Thoracic aorta (tissue), 2 donors: ENCODE measurements around the gene DERL3. TPM values are rescaled to one million over a fixed set of nuclear protein-coding genes. Genes with fewer than 3 reads are reported as not detected.

Source experiments
- ATAC-seq: fragments of 150-250 bp; one replicate; pipeline ENCODE4 v1.8.0; 2017; ENCODE audit warnings: low read depth; ENCODE audit not compliant: insufficient number of reproducible peaks, low FRiP score
- DNase-seq: peaks from one replicate; pipeline ENCODE4 v3.0.0-alpha.2; 2020; ENCODE audit warnings: low spot score
- H3K27ac ChIP-seq, 2 donors: fragments of 200-600 bp; sonication (generic); 1 replicate in 1 of 2; 2 replicates in 1 of 2; pipeline ENCODE4 v1.5.1; 2016; ENCODE audit warnings: mild to moderate bottlenecking in 2 of 2, moderate library complexity in 2 of 2
- H3K27me3 ChIP-seq: fragments of 200-600 bp; sonication (generic); replicated peaks from 2 replicates; pipeline ENCODE4 v1.6.0; 2016; ENCODE audit warnings: mild to moderate bottlenecking; ENCODE audit not compliant: insufficient read depth
- H3K36me3 ChIP-seq: fragments of 200-600 bp; sonication (generic); one replicate; pipeline ENCODE4 v1.5.1; 2016
- H3K4me1 ChIP-seq, 2 donors: fragments of 200-600 bp; sonication (generic); 1 replicate in 1 of 2; 2 replicates in 1 of 2; pipeline versions ENCODE4 v1.5.1 to v1.6.0; 2016; ENCODE audit warnings: low read depth in 2 of 2, mild to moderate bottlenecking in 1 of 2; ENCODE audit not compliant: control insufficient read depth in 1 of 2
- H3K4me3 ChIP-seq: fragments of 200-600 bp; sonication (generic); 2 replicates; pipeline ENCODE4 v1.5.1; 2016; ENCODE audit warnings: mild to moderate bottlenecking
- H3K9me3 ChIP-seq: fragments of 200-600 bp; sonication (generic); 2 replicates; pipeline ENCODE4 v1.5.1; 2016
- CTCF ChIP-seq: fragments of 200-600 bp; sonication (generic); IDR thresholded peaks from one replicate; pipeline ENCODE4 v1.5.1; 2019; ENCODE audit warnings: antibody characterized with exemption
- total RNA-seq, 2 donors: library from RNA; depleted of rRNA; stranded (reverse); fragments of >200 nt; gene quantifications; one replicate each; pipeline versions ENCODE4 v1.1.0 to v1.2.3, GENCODE V29; 2016

Gene DERL3
- total RNA-seq, 2 donors from 2014 or later = 2.5 to 3.0 TPM

DNA sequence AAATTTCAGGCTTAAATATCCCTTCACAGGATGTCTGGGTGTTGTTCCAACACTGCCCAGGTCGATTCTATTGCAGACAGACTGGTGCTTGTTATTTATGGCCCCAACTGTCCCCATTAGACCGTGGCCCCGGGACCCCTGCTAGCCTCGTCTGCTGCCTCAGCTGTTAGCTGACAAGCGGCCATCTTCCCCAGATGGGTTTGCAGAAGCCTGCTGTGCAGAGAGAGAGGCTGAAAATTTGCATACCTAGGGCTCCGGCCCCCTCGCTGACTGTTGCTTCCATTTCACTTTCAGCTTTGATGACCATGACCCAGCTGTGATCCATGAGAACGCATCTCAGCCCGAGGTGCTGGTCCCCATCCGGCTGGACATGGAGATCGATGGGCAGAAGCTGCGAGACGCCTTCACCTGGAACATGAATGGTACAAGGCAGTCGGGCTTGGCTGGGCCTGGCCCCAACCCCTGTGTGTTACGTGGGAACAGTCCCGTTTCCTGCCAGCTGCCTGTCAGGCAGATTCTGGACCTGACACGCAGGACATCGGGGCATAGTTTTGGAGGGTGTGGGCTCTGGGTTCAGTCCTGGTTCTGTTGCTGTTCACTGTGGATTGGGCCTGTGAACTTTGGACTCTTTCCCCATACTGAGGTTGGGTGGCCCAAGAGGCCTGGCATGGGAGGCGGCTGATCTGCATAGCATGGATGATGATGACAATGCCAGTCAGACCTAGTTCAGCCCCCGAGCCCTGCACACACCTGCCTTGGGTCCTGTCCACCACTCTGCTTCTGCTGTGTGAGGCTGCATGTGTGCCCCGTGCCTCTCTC, 35.6 kb downstream of the DERL3 start:
- Histone ChIP-seq H3K4me1 (no peaks in the 10 kb centered on the region), H3K27me3 (no peaks in the 10 kb centered on the region), H3K9me3 (no peaks in the 10 kb centered on the region), H3K4me3 (no peak overlapping the region), H3K36me3 (peaks cover 42% of the 10 kb centered on the region), H3K27ac (no peak overlapping the region)
- DNase-seq (no peak), ATAC-seq (no peak)
- TF ChIP-seq CTCF = no peak

DNA sequence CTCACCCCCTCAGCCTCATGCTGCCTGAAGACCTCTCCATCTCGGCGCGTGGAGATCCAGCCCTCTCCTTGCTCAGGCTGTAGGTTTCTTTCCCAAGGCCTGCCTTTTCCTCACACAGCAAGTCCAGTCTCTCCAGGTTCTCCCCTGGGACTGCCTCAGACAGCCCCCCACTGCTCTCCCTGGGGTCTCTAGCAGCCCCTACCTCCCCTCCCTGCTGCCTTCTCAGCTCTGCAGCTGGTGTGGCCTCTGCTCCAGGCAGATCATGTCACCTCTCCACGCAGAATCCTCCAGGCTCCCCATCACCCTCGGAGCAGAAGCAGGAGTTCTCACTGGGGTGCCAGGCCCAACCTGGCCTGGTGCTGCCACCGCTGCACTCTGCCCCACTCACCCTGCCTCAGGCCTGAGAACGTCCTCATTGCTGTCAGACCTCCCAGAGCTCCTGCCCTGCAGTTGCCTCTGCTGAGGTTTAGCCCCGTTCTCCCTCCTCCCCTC, 36.9 kb downstream of the DERL3 start:
- no peaks in the 10 kb centered on the region for H3K9me3 ChIP-seq
- no peaks in the 10 kb centered on the region for H3K4me1 ChIP-seq
- no peak overlapping the region for H3K27ac ChIP-seq
- no peak for ATAC-seq
- DNase-seq = no peak
- H3K27me3 ChIP-seq = no peaks in the 10 kb centered on the region
- H3K4me3 ChIP-seq = no peak overlapping the region
- TF ChIP-seq CTCF = no peak
- H3K36me3 ChIP-seq = peaks cover 42% of the 10 kb centered on the region

DNA sequence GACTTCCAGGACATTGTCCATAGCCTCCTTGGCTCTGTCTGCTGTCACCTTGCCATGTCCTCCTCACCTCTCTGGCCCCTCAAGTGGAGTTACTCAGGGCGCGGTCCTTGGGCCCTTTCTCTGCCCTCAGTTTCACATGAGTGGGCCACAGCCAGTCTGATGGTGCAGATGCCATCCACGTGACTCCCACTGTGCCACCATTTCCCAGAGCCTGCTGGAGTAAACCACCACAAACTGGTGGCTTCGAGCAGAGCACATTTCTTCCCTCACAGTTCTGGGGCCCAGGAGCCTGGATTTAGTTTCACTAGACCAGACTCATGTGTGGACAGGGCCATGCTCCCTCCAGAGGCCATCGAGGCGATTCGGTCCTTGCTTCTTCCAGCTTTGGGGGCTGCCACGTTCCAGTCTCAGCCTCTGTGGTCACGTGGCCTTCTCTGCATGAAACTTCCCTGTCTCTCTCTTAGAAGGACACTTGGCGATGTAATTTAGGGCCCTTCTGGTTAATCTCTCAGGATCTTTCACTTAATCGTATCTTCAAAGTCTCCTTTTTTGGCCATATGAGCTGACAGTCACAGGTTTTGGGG, 37.5 kb downstream of the DERL3 start:
- no peaks in the 10 kb centered on the region for H3K9me3 ChIP-seq
- H3K27ac ChIP-seq = no peak overlapping the region
- peaks cover 46% of the 10 kb centered on the region for H3K36me3 ChIP-seq
- ATAC-seq = no peak
- no peak overlapping the region for H3K4me3 ChIP-seq
- H3K4me1 ChIP-seq = no peaks in the 10 kb centered on the region
- no peaks in the 10 kb centered on the region for H3K27me3 ChIP-seq
- no peak for DNase-seq
- no peak for TF ChIP-seq CTCF

DNA sequence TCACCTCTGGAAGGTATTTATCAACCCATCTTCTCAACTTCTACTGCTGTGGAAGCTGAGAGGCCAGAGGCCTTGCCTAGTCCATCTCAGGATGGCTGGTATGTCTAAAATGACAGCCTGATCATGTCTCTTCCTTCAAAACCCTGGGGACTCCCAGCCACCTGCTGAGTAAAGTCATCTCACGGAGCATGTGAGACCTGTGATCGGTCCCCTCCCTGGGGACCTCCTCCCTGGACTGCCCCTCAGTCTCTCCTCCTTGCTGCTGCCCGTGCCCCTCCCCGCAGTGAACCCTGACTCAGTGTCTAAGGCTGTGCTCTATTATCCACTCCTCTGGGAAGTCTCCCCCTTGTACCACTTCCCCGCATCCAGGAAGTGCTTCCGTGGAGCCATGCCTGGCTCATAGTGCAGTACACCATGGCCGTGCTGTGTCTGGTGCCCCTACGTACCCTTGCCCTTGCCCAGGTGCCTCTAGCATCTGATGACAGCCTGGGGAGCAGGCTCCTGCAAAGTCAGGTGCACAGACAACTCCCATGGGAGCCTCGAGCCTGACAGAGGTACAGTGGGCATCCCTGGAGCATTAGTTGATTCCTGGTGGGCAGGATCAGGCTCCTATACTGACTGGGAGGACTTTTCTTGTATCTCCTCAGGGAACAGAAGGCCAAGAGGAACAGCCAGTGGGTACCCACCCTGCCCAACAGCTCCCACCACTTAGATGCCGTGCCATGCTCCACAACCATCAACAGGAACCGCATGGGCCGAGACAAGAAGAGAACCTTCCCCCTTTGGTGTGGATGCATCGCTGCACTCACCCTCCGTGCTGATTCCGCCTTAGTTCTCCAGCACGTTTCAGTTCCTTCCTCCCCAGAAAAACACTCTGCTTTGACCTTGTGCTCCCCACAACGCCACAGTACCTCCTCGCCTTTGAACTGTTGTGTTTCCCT, 38.2 kb downstream of the DERL3 start:
- H3K4me3 ChIP-seq = no peak overlapping the region
- no peaks in the 10 kb centered on the region for H3K27me3 ChIP-seq
- ATAC-seq = no peak
- H3K36me3 ChIP-seq = peaks cover 46% of the 10 kb centered on the region
- no peak for TF ChIP-seq CTCF
- DNase-seq = no peak
- no peaks in the 10 kb centered on the region for H3K9me3 ChIP-seq
- H3K27ac ChIP-seq = no peak overlapping the region
- no peaks in the 10 kb centered on the region for H3K4me1 ChIP-seq

DNA sequence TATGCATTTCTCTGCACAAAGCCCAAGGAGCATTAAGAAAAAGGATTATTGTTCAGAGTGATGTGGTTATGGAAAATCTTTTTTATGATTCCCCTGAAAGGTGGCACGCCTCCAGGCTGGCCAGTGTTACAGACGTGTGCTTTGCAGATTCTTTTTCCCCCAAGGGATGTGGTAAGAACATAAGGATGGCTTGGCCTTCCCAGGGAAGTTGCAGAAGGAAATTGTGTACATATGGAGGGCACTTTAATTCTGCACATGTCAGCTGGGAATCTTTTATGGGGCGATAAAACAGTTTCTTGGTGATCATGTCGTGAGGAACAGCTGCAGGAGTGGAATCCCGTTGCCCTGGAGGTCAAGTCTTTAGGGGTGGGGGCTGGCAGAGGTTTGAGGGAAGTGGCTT, 42.3 kb downstream of the DERL3 start:
- H3K9me3 ChIP-seq = no peaks in the 10 kb centered on the region
- H3K4me3 ChIP-seq = no peak overlapping the region
- peaks cover 43% of the 10 kb centered on the region for H3K36me3 ChIP-seq
- H3K4me1 ChIP-seq = no peaks in the 10 kb centered on the region
- ATAC-seq = no peak
- H3K27me3 ChIP-seq = no peaks in the 10 kb centered on the region
- no peak overlapping the region for H3K27ac ChIP-seq
- TF ChIP-seq CTCF = no peak
- DNase-seq = no peak
